Thyroid gland (tissue), 4 donors: ENCODE data around the gene ATF3. TPM values are rescaled to one million over a fixed set of nuclear protein-coding genes. Genes with fewer than 3 reads are reported as not detected.

ENCODE experiments used
- DNase-seq, 2 donors: peaks; one replicate each; pipeline ENCODE4 v3.0.0-alpha.2; 2019
- H3K27ac ChIP-seq, 3 donors: fragments of 200-600 bp; sonication (generic); 1 replicate in 2 of 3; 2 replicates in 1 of 3; pipeline ENCODE4 v1.5.1; 2016 to 2019; ENCODE audit warnings: mild to moderate bottlenecking in 1 of 3, moderate library complexity in 1 of 3
- H3K27me3 ChIP-seq: fragments of 200-600 bp; sonication (generic); one replicate; pipeline ENCODE4 v1.5.1; 2019
- H3K36me3 ChIP-seq, 2 donors: fragments of 200-600 bp; sonication (generic); one replicate each; pipeline ENCODE4 v1.5.1; 2016 to 2019
- H3K4me1 ChIP-seq, 2 donors: fragments of 200-600 bp; sonication (generic); one replicate each; pipeline ENCODE4 v1.5.1; 2017 to 2019
- H3K4me3 ChIP-seq, 3 donors: fragments of 200-600 bp; sonication (generic); replicated peaks in 1 of 3; 1 replicate in 2 of 3; 2 replicates in 1 of 3; pipeline ENCODE4 v1.5.1; 2016; ENCODE audit warnings: mild to moderate bottlenecking in 1 of 3
- H3K9me3 ChIP-seq: fragments of 200-600 bp; sonication (generic); one replicate; pipeline ENCODE4 v1.5.1; 2017
- POLR2A ChIP-seq, 2 donors: fragments of 450-650 bp; IDR thresholded peaks; one replicate each; pipeline ENCODE4 v1.6.1; 2017; ENCODE audit warnings: antibody characterized with exemption in 2 of 2, mild to moderate bottlenecking in 2 of 2, moderate library complexity in 1 of 2
- WGBS, 2 donors: methylation state at CpG; one replicate each; pipeline ENCODE4 v1.1.5; 2017; 5-methylcytosine and 5-hydroxymethylcytosine counted together
- intact Hi-C: fragments of 100-400 bp; cut with DNase I; formaldehyde crosslinking; loops from one replicate; pipeline ENCODE4 v1.15.1; 2023
- total RNA-seq, 4 donors: library from RNA; depleted of rRNA; stranded (reverse); fragments of >200 nt; gene quantifications; one replicate each; pipeline ENCODE4 v1.2.3, GENCODE V29; 2016
- TF ChIP-seq, protein P1 (sequence below), 6 experiments: fragments of 200-600 bp in 3 of 6; fragments of 450-650 bp in 3 of 6; sonication (generic) in 3 of 6; IDR thresholded peaks; one replicate each; pipeline ENCODE4 v1.5.1; 2016 to 2019; ENCODE audit warnings: antibody characterized with exemption in 6 of 6, mild to moderate bottlenecking in 2 of 6, inconsistent platforms in 1 of 6, moderate library complexity in 1 of 6

The ATF3 gene
- total RNA-seq, 4 donors from 2014 or later: 9.2 to 21.2 (median 14.7) TPM

DNA sequence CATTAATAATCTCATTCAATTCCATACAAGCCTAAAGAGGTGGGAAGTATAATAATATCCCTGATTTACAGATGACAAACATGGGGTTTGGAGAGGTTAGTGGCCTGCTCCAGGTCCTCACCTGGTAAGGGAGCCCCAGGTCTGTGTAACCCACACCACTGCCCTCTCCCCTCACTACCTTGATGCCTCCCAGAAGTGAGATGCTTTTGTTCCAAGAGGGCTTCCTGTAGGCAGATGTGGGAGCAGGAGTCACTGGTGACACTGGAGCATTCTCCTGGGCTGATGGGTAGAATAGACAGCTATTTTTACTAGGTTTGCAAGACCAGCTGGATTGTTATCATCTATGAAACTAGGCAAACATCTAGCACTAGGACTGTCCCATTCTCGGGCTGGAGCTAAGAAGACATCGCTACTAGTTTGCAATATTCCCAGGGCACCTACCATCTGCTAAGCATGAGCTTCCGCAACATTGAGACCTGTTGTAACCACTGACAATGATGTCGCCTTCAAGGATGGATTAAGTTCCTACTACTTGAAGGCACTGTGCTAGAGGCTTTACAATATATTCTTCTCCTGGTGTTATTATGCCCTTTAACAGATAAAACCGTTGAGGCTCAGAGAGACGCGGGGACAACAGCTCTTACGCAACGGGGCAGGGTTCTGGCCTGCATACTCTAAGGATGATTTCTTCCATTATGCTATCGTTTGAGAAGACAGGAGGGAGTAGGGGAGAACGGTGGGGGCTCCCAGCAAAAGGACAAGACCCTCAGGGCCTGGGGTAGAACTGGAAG, 56.0 kb downstream of the ATF3 start:
- intact Hi-C loops: loop anchor here (10.0 kb wide), 1 partner anchor 120 kb away; no protein-coding TSS in a partner anchor
- H3K27ac ChIP-seq: no peak overlapping the region
- TF ChIP-seq, protein P1, sequence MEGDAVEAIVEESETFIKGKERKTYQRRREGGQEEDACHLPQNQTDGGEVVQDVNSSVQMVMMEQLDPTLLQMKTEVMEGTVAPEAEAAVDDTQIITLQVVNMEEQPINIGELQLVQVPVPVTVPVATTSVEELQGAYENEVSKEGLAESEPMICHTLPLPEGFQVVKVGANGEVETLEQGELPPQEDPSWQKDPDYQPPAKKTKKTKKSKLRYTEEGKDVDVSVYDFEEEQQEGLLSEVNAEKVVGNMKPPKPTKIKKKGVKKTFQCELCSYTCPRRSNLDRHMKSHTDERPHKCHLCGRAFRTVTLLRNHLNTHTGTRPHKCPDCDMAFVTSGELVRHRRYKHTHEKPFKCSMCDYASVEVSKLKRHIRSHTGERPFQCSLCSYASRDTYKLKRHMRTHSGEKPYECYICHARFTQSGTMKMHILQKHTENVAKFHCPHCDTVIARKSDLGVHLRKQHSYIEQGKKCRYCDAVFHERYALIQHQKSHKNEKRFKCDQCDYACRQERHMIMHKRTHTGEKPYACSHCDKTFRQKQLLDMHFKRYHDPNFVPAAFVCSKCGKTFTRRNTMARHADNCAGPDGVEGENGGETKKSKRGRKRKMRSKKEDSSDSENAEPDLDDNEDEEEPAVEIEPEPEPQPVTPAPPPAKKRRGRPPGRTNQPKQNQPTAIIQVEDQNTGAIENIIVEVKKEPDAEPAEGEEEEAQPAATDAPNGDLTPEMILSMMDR (IDR thresholded peaks at IDR 0.05): no peak
- no peak for TF ChIP-seq POLR2A (IDR thresholded peaks at IDR 0.05)
- H3K36me3 ChIP-seq: no peaks in the 10 kb centered on the region
- WGBS, 2 donors: 67 to 73% methylated on average over 11 of the region's 11 CpGs
- peaks cover 0 to 11% of the 10 kb centered on the region in 2 donors for H3K4me1 ChIP-seq
- H3K27me3 ChIP-seq: no peaks in the 10 kb centered on the region
- no peak overlapping the region for H3K4me3 ChIP-seq
- no peak for DNase-seq
- no peaks in the 10 kb centered on the region for H3K9me3 ChIP-seq

DNA sequence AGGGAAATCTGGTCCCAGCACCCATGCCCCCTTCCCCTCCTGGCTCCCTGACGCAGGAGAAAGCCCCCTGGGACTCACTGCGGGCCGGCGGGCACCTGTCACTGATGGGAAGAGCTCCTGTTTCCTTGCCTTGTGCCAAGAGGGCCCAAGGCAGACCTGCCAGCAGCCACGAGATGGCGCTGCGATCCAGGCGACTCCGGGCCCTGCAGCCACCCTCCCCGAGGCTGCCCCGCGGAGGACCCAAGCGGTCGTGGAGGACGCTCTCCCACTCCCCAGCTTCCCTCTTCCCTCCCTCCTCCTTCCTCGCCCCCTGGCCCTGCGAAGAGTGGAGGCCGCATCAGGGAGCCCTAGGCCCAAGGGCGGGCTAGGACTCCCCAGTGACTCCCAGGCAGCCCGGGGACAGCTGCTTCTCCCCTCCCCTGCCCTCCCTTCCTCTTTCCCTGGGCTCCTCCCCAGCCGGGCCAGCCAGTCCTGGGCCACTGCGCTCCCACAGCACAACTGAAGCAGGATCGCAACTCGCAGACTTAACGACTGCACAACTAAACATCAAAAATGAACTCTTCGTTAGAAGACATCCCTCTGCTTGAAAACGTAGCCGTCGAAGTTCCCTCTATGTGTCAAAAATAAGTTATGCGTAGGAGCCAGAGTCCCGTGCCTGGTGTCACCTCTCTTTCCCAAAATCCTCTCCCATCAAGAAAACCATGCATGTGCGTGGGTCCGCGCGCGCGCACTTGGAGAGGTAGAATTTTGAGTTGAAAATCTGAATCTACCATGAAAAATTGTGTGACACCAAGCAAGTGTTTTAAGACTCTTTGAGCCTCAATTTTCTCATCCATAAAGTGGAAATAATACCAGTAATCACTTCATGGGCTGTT, 56.9 kb downstream of the ATF3 start:
- no peaks in the 10 kb centered on the region for H3K9me3 ChIP-seq
- TF ChIP-seq POLR2A (IDR thresholded peaks at IDR 0.05): no peak
- TF ChIP-seq, protein P1 (IDR thresholded peaks at IDR 0.05): peak; percentile 76 to 94 (median 88)
- 18 to 22% methylated on average over 34 to 35 of the region's 37 CpGs for WGBS, 2 donors
- peaks cover 0 to 11% of the 10 kb centered on the region in 2 donors for H3K4me1 ChIP-seq
- H3K4me3 ChIP-seq: peak overlapping the region in 2 of 3 donors; percentile 23 to 31
- no peaks in the 10 kb centered on the region for H3K36me3 ChIP-seq
- intact Hi-C loops: loop anchor here (10.0 kb wide), 1 partner anchor 119 kb away; no protein-coding TSS in a partner anchor
- no peak overlapping the region for H3K27ac ChIP-seq
- peak; percentile 74 to 80 for DNase-seq
- H3K27me3 ChIP-seq: no peaks in the 10 kb centered on the region

DNA sequence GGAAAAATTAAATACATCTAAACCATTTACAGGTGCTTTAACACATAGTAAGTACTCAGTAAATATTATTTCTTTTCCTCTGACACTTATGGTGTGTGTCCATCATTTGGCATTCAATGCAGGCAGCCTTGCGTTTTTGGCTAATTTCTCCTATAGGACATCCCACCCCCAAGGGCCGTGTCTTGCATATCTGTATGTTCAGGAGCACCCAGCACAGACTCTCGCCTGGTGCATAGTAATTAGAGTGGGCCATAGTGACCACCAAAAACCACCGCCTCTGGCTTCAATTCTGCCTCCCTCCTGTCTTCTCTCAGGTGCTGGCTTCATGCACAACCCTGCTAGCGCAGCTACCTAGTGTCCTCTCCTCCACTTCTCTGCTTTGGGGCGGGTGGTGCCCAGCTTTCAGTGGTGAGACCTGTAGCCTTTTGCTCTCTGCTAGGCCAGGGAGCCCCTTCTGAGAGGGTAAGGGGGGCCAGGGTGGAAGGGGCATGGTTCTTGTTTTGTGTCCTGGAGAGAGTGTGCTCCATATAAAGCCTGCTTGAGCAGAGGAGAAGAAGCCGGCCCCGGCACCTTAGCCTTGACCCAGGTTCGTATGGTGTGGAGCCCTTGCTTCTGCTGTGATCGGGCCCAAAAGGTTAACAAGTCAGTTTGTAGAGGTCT, 57.7 kb downstream of the ATF3 start:
- H3K4me3 ChIP-seq: no peak overlapping the region
- no peaks in the 10 kb centered on the region for H3K9me3 ChIP-seq
- no peak for DNase-seq
- no peaks in the 10 kb centered on the region for H3K27me3 ChIP-seq
- H3K36me3 ChIP-seq: no peaks in the 10 kb centered on the region
- H3K4me1 ChIP-seq: peaks cover 0 to 14% of the 10 kb centered on the region in 2 donors
- 85 to 89% methylated on average over 10 of the region's 10 CpGs for WGBS, 2 donors
- H3K27ac ChIP-seq: no peak overlapping the region
- intact Hi-C loops: loop anchor here (10.0 kb wide), 1 partner anchor 119 kb away; no protein-coding TSS in a partner anchor
- TF ChIP-seq POLR2A (IDR thresholded peaks at IDR 0.05): no peak
- TF ChIP-seq, protein P1 (IDR thresholded peaks at IDR 0.05): no peak

DNA sequence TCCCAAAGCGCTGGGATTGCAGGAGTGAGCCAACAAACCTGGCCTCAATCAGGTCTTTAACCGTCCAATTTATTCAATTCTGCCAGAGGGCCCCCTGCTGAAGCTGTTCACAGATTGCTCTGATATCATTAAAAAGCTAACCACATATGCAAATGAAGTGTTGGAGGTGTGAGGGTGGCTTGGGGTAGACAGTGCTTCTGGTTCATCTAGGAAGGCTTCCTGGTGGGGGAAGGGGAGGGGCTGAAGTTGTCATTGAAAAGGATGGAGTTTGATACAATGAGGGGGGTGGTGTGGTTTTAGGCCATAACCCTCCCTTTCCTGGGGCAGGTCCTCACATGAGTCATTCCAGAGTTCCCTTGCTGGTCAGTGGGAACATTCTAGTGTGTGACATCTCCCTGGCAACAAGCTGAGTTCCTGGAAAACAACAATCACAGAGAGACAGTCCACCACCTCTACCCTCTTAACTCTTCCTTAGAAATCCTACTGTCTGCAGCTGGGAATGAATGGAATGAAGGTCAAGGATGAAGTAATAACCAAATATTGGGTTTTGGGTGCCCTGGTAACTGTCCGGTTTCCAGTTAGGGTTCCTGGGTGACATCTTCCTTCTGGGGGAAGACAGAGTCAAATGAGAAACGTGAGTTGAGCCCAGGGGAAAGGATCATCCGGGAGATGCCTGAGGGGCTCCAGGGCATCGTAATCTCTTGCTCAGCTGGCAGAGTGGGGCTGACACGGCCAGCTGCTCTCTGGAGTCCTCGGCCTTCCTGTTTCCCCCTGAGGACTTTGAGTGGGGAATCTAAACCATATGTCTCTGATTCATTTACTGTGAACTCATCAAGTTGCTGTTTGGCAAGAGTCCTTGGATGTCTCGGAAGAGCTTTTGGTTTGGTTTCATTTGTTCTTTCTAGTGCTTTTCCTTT, 58.9 kb downstream of the ATF3 start:
- no peaks in the 10 kb centered on the region for H3K36me3 ChIP-seq
- H3K4me3 ChIP-seq: no peak overlapping the region
- no peaks in the 10 kb centered on the region for H3K27me3 ChIP-seq
- no peak for TF ChIP-seq POLR2A (IDR thresholded peaks at IDR 0.05)
- TF ChIP-seq, protein P1 (IDR thresholded peaks at IDR 0.05): no peak
- H3K9me3 ChIP-seq: no peaks in the 10 kb centered on the region
- DNase-seq: no peak
- 41 to 62% methylated on average over 9 of the region's 9 CpGs for WGBS, 2 donors
- peak overlapping the region in 2 of 3 donors; percentile 34 to 70 for H3K27ac ChIP-seq
- intact Hi-C loops: loop anchor here (10.0 kb wide), 1 partner anchor 117 kb away; no protein-coding TSS in a partner anchor
- peaks cover 0 to 21% of the 10 kb centered on the region in 2 donors for H3K4me1 ChIP-seq
